Esophagus squamous epithelium (tissue), 4 donors: ENCODE data around the gene DOCK11.

Experiments used
- POLR2A ChIP-seq, 4 donors: fragments of 450-650 bp; IDR thresholded peaks; one replicate each; pipeline ENCODE4 v1.6.1; 2017; ENCODE audit warnings: antibody characterized with exemption in 4 of 4, mild to moderate bottlenecking in 4 of 4, moderate library complexity in 3 of 4
- TF ChIP-seq, protein P1 (sequence below), 6 experiments: fragments of 450-650 bp in 4 of 6; fragments of 200-600 bp in 2 of 6; sonication (generic) in 2 of 6; IDR thresholded peaks; one replicate each; pipeline ENCODE4 v1.5.1; 2016 to 2019; ENCODE audit warnings: antibody characterized with exemption in 6 of 6, mild to moderate bottlenecking in 4 of 6, moderate library complexity in 4 of 6

DNA sequence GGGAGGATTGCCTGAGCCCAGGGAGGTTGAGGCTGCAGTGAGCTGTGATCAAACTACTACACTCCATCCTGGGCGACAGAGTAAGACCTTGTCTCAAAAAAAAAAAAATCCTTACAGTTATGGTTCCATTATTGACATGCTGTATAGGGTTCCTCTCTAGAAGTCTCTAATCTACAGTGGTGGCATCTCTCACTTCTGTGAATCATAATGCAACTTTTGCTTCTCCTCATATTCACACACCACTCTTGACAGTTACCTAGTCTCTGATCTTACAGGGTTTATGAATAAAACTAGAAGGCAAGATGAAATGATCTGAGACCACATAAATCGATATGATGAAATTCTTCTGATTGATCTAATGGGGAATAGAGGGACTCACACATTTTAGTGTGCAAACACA, 40.6 kb downstream of the DOCK11 start:
- TF ChIP-seq, protein P1, sequence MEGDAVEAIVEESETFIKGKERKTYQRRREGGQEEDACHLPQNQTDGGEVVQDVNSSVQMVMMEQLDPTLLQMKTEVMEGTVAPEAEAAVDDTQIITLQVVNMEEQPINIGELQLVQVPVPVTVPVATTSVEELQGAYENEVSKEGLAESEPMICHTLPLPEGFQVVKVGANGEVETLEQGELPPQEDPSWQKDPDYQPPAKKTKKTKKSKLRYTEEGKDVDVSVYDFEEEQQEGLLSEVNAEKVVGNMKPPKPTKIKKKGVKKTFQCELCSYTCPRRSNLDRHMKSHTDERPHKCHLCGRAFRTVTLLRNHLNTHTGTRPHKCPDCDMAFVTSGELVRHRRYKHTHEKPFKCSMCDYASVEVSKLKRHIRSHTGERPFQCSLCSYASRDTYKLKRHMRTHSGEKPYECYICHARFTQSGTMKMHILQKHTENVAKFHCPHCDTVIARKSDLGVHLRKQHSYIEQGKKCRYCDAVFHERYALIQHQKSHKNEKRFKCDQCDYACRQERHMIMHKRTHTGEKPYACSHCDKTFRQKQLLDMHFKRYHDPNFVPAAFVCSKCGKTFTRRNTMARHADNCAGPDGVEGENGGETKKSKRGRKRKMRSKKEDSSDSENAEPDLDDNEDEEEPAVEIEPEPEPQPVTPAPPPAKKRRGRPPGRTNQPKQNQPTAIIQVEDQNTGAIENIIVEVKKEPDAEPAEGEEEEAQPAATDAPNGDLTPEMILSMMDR (IDR thresholded peaks at IDR 0.05), result no peak
- TF ChIP-seq POLR2A (IDR thresholded peaks at IDR 0.05), result no peak
